Testis (tissue), 2 donors: Measurements from ENCODE around the gene CDKL5.

ENCODE experiments used
- POLR2A ChIP-seq: fragments of 450-650 bp; IDR thresholded peaks from one replicate; pipeline ENCODE4 v1.6.1; 2017; ENCODE audit warnings: antibody characterized with exemption, mild to moderate bottlenecking, moderate library complexity
- TF ChIP-seq, protein P1 (sequence below), 3 experiments: fragments of 450-650 bp in 2 of 3; fragments of 200-600 bp in 1 of 3; sonication (generic) in 1 of 3; IDR thresholded peaks; one replicate each; pipeline ENCODE4 v1.5.1; 2016 to 2019; ENCODE audit warnings: antibody characterized with exemption in 3 of 3, mild to moderate bottlenecking in 2 of 3, moderate library complexity in 1 of 3

DNA sequence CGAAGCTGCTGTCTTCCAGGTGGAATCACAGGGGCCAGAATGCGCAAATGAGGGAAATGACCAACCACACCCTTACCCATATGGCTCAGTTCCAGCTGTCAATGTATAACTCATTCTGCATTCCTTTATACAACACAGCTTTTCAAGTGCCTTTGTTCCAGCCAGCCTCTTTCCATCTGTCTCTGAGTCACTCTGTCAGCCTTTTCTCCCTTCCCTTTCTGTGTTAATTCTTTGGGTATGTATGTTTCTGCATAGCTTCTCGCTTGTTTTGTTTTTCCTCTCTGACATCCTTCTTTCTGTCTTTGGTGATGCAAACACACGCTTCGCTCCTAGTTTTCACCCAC lies 192.0 kb downstream of the CDKL5 start:
- TF ChIP-seq, protein P1, sequence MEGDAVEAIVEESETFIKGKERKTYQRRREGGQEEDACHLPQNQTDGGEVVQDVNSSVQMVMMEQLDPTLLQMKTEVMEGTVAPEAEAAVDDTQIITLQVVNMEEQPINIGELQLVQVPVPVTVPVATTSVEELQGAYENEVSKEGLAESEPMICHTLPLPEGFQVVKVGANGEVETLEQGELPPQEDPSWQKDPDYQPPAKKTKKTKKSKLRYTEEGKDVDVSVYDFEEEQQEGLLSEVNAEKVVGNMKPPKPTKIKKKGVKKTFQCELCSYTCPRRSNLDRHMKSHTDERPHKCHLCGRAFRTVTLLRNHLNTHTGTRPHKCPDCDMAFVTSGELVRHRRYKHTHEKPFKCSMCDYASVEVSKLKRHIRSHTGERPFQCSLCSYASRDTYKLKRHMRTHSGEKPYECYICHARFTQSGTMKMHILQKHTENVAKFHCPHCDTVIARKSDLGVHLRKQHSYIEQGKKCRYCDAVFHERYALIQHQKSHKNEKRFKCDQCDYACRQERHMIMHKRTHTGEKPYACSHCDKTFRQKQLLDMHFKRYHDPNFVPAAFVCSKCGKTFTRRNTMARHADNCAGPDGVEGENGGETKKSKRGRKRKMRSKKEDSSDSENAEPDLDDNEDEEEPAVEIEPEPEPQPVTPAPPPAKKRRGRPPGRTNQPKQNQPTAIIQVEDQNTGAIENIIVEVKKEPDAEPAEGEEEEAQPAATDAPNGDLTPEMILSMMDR (IDR thresholded peaks at IDR 0.05), result no peak
- TF ChIP-seq POLR2A, result no peak
